GM12878 (cell line): Measurements from ENCODE around the gene CMTM1. TPM values are rescaled to one million over a fixed set of nuclear protein-coding genes. Genes with fewer than 3 reads are reported as not detected.

Source experiments
- ATAC-seq: fragments of 200-7000 bp; cut with Tn5 transposase; 3 replicates; pipeline ENCODE4 v1.9.1; 2020; ENCODE audit warnings: mild to moderate bottlenecking, moderate library complexity
- BruUV-seq: library from RNA; stranded (reverse); fragments of 400-500 nt; replicated peaks from 2 replicates; lab custom pipeline; 2021; lab: Mats Ljungman, UMichigan
- CTCF ChIA-PET: fragments of 300-600 bp; sonication (Branson Sonifier 250); formaldehyde crosslinking; extraction: SDS; loops from one replicate; lab custom pipeline; 2021; ENCODE audit warnings: inconsistent platforms; lab: Yijun Ruan, JAX
- POLR2A ChIA-PET: fragments of 350-600 bp; formaldehyde crosslinking; extraction: SDS; loops from one replicate; lab custom pipeline; 2021; ENCODE audit warnings: inconsistent platforms; lab: Charles Lee
- RAD21 ChIA-PET: fragments of 300-600 bp; sonication (Branson Sonifier 250); formaldehyde crosslinking; loops from one replicate; lab custom pipeline; 2023; ENCODE audit warnings: antibody characterized with exemption; ENCODE audit not compliant: unreplicated experiment; lab: Charles Lee
- SMC1A ChIA-PET: fragments of 300-600 bp; sonication (Branson Sonifier 250); formaldehyde crosslinking; loops from one replicate; lab custom pipeline; 2023; ENCODE audit not compliant: unreplicated experiment, uncharacterized antibody; lab: Charles Lee
- DNase-seq: peaks from one replicate; pipeline ENCODE4 v3.0.0-alpha.2; 2011; ENCODE audit warnings: low read depth, low spot score
- FAIRE-seq: peaks from 3 replicates; lab custom pipeline; 2011; peaks lifted over from hg19 to GRCh38; lab: Jason Lieb, UNC
- H2AFZ ChIP-seq: 2 replicates; pipeline ENCODE4 v1.6.0; 2011; ENCODE audit warnings: low read depth, low read length, control low read depth; ENCODE audit not compliant: control insufficient read depth
- H3K27ac ChIP-seq: 2 replicates; pipeline ENCODE4 v1.5.1; 2011; ENCODE audit warnings: control low read depth; ENCODE audit not compliant: control insufficient read depth, insufficient read depth
- H3K27me3 ChIP-seq, 2 experiments: replicated peaks in 1 of 2; 2 replicates each; pipeline versions ENCODE4 v1.6.0 to v1.6.1; 2011; ENCODE audit warnings: low read length in 1 of 2; ENCODE audit not compliant: control insufficient read depth in 2 of 2, insufficient read depth in 2 of 2
- H3K36me3 ChIP-seq, 2 experiments: 2 replicates each; pipeline ENCODE4 v1.5.1; 2011; ENCODE audit warnings: low read length in 1 of 2; ENCODE audit not compliant: control insufficient read depth in 2 of 2, insufficient read depth in 2 of 2
- H3K4me1 ChIP-seq: 2 replicates; pipeline ENCODE4 v1.6.1; 2011; ENCODE audit warnings: mild to moderate bottlenecking, low read length, moderate library complexity, mixed read lengths; ENCODE audit not compliant: control insufficient read depth, insufficient read depth
- H3K4me2 ChIP-seq: 2 replicates; pipeline ENCODE4 v1.6.0; 2011; ENCODE audit warnings: control low read depth; ENCODE audit not compliant: control insufficient read depth, insufficient read depth
- H3K4me3 ChIP-seq: fragments of 200-600 bp; sonication (generic); 2 replicates; pipeline ENCODE4 v1.5.1; 2016
- H3K79me2 ChIP-seq: 2 replicates; pipeline ENCODE4 v1.6.0; 2011; ENCODE audit warnings: low read length; ENCODE audit not compliant: control insufficient read depth, insufficient read depth
- H3K9ac ChIP-seq: 2 replicates; pipeline ENCODE4 v1.8.0; 2011; ENCODE audit warnings: low read length, control low read depth, mixed read lengths; ENCODE audit not compliant: control insufficient read depth, insufficient read depth
- H3K9me3 ChIP-seq: replicated peaks from 3 replicates; pipeline ENCODE4 v1.5.1; 2011; ENCODE audit warnings: mild to moderate bottlenecking, low read length; ENCODE audit not compliant: control insufficient read depth, insufficient read depth
- H4K20me1 ChIP-seq: 2 replicates; pipeline ENCODE4 v1.6.0; 2011; ENCODE audit not compliant: control insufficient read depth, insufficient read depth
- ASH2L ChIP-seq: fragments of 300-600, 200-600 bp; sonication (generic); IDR thresholded peaks from 2 replicates; pipeline ENCODE4 v1.6.1; 2017; ENCODE audit warnings: low read depth, mild to moderate bottlenecking, borderline replicate concordance
- ATF7 ChIP-seq: fragments of 450-650 bp; IDR thresholded peaks from 2 replicates; pipeline ENCODE4 v1.6.1; 2016; ENCODE audit warnings: low read depth, mild to moderate bottlenecking
- BMI1 ChIP-seq: fragments of 450-650 bp; IDR thresholded peaks from 2 replicates; pipeline ENCODE4 v1.6.1; 2016; ENCODE audit warnings: mild to moderate bottlenecking, moderate library complexity, borderline replicate concordance
- HDAC6 ChIP-seq: fragments of 200-600 bp; sonication (generic); IDR thresholded peaks from one replicate; pipeline ENCODE4 v1.8.0; 2017; ENCODE audit warnings: antibody characterized with exemption; ENCODE audit not compliant: unreplicated experiment
- NR2C2 ChIP-seq: IDR thresholded peaks from 2 replicates; pipeline ENCODE4 v1.6.1; 2011; ENCODE audit warnings: borderline replicate concordance, low read depth; ENCODE audit not compliant: control insufficient read depth, insufficient read length
- PAX8 ChIP-seq: fragments of 450-650 bp; IDR thresholded peaks from 2 replicates; pipeline ENCODE4 v1.6.1; 2017; ENCODE audit warnings: mild to moderate bottlenecking, moderate library complexity
- RB1 ChIP-seq: fragments of 450-650 bp; formaldehyde crosslinking; IDR thresholded peaks from 2 replicates; pipeline ENCODE4 v1.6.1; 2017; ENCODE audit warnings: mild to moderate bottlenecking, borderline replicate concordance
- RELA ChIP-seq: fragments of 450-650 bp; IDR thresholded peaks from 2 replicates; pipeline ENCODE4 v1.8.0; 2014; ENCODE audit warnings: borderline replicate concordance; ENCODE audit not compliant: partially characterized antibody
- SIN3A ChIP-seq: IDR thresholded peaks from 2 replicates; pipeline ENCODE4 v1.6.1; 2012; ENCODE audit warnings: low read depth, low read length, improper control_type of control experiment
- YY1 ChIP-seq: IDR thresholded peaks from 2 replicates; pipeline ENCODE4 v1.6.1; 2011; ENCODE audit warnings: low read depth, mild to moderate bottlenecking, low read length
- ZNF274 ChIP-seq: IDR thresholded peaks from one replicate; pipeline ENCODE4 v1.8.0; 2011; ENCODE audit not compliant: insufficient read length, insufficient read depth
- WGBS: methylation state at CpG from one replicate; pipeline ENCODE4 v1.1.6; 2016; ENCODE audit warnings: low lambda C conversion rate; ENCODE audit not compliant: insufficient replicate concordance, insufficient coverage; ENCODE audit errors: missing lambda C conversion rate; 5-methylcytosine and 5-hydroxymethylcytosine counted together
- in situ Hi-C: fragments of 300-500 bp; cut with MboI; formaldehyde crosslinking; loops from 9 replicates; pipeline ENCODE4 v1.14.3; 2018; ENCODE audit warnings: mixed read lengths
- intact Hi-C: fragments of 100-400 bp; cut with micrococcal nuclease; formaldehyde crosslinking; loops from one replicate; pipeline ENCODE4 v1.14.2; 2022; ENCODE audit not compliant: unreplicated experiment
- polyA plus RNA-seq, 11 experiments: library from polyadenylated mRNA; depleted of rRNA in 4 of 11; unstranded in 6 of 11; stranded (reverse) in 5 of 11; fragments of >200 nt; fragmentation: Nextera tagmentation in 4 of 11; fragmentation: Illumina TruSeq in 1 of 11; extraction: Ambion mirVana in 4 of 11; extraction: Trizol in 1 of 11; gene quantifications; 1 replicate in 1 of 11; 2 replicates in 10 of 11; pipeline versions ENCODE4 v1.2.1 to v1.2.3, GENCODE V29; 2011 to 2016; ENCODE audit warnings: inconsistent platforms in 2 of 11, missing spikeins in 2 of 11, low read depth in 1 of 11
- total RNA-seq, 4 experiments: library from RNA; depleted of rRNA in 3 of 4; stranded (reverse); fragments of >200 nt in 3 of 4; fragmentation: Illumina TruSeq in 1 of 4; extraction: Trizol in 1 of 4; gene quantifications; 2 replicates each; pipeline versions ENCODE4 v1.2.1 to v1.2.3, GENCODE V29; 2013 to 2021
- TF ChIP-seq, protein P1 (sequence below): fragments of 450-650 bp; conservative IDR thresholded peaks from 2 replicates; pipeline ENCODE4 v1.6.1; 2017; ENCODE audit warnings: mild to moderate bottlenecking, moderate library complexity
- TF ChIP-seq, protein P2 (sequence below): fragments of 450-650 bp; IDR thresholded peaks from 2 replicates; pipeline ENCODE4 v1.6.1; 2018; ENCODE audit warnings: mild to moderate bottlenecking, low read depth, moderate library complexity; ENCODE audit not compliant: partially characterized antibody
- TF ChIP-seq, protein P3 (sequence below): fragments of 450-650 bp; IDR thresholded peaks from 2 replicates; pipeline ENCODE4 v1.6.1; 2016; ENCODE audit warnings: mild to moderate bottlenecking
- TF ChIP-seq, protein P4 (sequence below): fragments of 150-350 bp; IDR thresholded peaks from 2 replicates; pipeline ENCODE4 v1.6.1; 2014; ENCODE audit warnings: mild to moderate bottlenecking, low read depth, low read length

Gene CMTM1
- total and polyA plus RNA-seq, 10 of the 15 experiments (the other 5 are each of a cell fraction or from before 2014, with no cell fraction given) = 0.09 to 3.0 (median 1.4) TPM; not detected in 2

DNA sequence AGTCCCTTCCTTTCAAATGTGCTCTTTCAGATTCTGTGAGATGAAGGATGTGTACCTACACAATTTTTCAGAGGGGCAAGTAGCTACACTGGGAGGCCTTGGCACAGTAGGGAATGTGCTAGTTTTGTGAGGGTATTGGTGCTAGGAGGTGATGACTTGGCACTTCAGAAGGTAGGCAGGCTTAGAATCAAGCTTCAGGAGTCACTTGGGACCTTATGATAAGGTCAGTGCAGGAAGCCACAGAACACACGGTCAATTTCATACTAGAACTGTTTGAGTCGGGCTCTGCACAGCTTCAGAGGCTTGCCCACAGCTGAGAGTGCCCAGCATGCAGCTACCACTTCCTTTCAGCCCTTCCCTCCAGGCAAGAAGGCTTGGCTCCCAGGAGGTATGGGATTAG is 6.1 kb downstream of the CMTM1 start:
- POLR2A ChIA-PET = interaction anchor here (1.1 to 1.7 kb wide), 2 partner anchors 9 to 36 kb away, joined by 3 to 6 read pairs; no protein-coding TSS in a partner anchor
- no peak overlapping the region for H3K4me3 ChIP-seq
- intact Hi-C loops = no loop called here
- DNase-seq (no peak), ATAC-seq (peak; percentile 43; the same call in 2 of the 3 replicates)
- H3K9ac ChIP-seq = no peak overlapping the region
- RAD21 ChIA-PET = interaction anchor here (1.7 kb wide), 1 partner anchor 10 kb away, joined by 8 read pairs; no protein-coding TSS in a partner anchor
- no peaks in the 10 kb centered on the region for H3K36me3 ChIP-seq
- H3K9me3 ChIP-seq = no peaks in the 10 kb centered on the region
- SMC1A ChIA-PET = interaction anchor here (1.9 to 4.0 kb wide), 2 partner anchors 9 to 10 kb away, joined by 6 to 25 read pairs; no protein-coding TSS in a partner anchor
- 25% methylated on average over 2 of the region's 2 CpGs for WGBS
- no peak overlapping the region for H2AFZ ChIP-seq
- no peaks in the 10 kb centered on the region for H3K4me1 ChIP-seq
- no TSS peak for BruUV-seq
- CTCF ChIA-PET = interaction anchor here (0.6 to 1.8 kb wide), 4 partner anchors 9 to 169 kb away, joined by 3 to 9 read pairs (median 4); no protein-coding TSS in a partner anchor
- no peaks in the 10 kb centered on the region for H4K20me1 ChIP-seq
- H3K27ac ChIP-seq = no peak overlapping the region
- TF ChIP-seq, protein P1, sequence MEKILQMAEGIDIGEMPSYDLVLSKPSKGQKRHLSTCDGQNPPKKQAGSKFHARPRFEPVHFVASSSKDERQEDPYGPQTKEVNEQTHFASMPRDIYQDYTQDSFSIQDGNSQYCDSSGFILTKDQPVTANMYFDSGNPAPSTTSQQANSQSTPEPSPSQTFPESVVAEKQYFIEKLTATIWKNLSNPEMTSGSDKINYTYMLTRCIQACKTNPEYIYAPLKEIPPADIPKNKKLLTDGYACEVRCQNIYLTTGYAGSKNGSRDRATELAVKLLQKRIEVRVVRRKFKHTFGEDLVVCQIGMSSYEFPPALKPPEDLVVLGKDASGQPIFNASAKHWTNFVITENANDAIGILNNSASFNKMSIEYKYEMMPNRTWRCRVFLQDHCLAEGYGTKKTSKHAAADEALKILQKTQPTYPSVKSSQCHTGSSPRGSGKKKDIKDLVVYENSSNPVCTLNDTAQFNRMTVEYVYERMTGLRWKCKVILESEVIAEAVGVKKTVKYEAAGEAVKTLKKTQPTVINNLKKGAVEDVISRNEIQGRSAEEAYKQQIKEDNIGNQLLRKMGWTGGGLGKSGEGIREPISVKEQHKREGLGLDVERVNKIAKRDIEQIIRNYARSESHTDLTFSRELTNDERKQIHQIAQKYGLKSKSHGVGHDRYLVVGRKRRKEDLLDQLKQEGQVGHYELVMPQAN = no peak
- TF ChIP-seq BMI1 (no peak), RELA (no peak), ZNF274 (no peak), PAX8 (no peak), ATF7 (no peak), NR2C2 (no peak), RB1 (no peak), HDAC6 (no peak), ASH2L (no peak), YY1 (no peak), SIN3A (no peak)
- TF ChIP-seq, protein P2, sequence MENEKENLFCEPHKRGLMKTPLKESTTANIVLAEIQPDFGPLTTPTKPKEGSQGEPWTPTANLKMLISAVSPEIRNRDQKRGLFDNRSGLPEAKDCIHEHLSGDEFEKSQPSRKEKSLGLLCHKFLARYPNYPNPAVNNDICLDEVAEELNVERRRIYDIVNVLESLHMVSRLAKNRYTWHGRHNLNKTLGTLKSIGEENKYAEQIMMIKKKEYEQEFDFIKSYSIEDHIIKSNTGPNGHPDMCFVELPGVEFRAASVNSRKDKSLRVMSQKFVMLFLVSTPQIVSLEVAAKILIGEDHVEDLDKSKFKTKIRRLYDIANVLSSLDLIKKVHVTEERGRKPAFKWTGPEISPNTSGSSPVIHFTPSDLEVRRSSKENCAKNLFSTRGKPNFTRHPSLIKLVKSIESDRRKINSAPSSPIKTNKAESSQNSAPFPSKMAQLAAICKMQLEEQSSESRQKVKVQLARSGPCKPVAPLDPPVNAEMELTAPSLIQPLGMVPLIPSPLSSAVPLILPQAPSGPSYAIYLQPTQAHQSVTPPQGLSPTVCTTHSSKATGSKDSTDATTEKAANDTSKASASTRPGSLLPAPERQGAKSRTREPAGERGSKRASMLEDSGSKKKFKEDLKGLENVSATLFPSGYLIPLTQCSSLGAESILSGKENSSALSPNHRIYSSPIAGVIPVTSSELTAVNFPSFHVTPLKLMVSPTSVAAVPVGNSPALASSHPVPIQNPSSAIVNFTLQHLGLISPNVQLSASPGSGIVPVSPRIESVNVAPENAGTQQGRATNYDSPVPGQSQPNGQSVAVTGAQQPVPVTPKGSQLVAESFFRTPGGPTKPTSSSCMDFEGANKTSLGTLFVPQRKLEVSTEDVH = no peak
- TF ChIP-seq, protein P3, sequence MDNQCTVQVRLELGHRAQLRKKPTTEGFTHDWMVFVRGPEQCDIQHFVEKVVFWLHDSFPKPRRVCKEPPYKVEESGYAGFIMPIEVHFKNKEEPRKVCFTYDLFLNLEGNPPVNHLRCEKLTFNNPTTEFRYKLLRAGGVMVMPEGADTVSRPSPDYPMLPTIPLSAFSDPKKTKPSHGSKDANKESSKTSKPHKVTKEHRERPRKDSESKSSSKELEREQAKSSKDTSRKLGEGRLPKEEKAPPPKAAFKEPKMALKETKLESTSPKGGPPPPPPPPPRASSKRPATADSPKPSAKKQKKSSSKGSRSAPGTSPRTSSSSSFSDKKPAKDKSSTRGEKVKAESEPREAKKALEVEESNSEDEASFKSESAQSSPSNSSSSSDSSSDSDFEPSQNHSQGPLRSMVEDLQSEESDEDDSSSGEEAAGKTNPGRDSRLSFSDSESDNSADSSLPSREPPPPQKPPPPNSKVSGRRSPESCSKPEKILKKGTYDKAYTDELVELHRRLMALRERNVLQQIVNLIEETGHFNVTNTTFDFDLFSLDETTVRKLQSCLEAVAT = no peak
- TF ChIP-seq, protein P4, sequence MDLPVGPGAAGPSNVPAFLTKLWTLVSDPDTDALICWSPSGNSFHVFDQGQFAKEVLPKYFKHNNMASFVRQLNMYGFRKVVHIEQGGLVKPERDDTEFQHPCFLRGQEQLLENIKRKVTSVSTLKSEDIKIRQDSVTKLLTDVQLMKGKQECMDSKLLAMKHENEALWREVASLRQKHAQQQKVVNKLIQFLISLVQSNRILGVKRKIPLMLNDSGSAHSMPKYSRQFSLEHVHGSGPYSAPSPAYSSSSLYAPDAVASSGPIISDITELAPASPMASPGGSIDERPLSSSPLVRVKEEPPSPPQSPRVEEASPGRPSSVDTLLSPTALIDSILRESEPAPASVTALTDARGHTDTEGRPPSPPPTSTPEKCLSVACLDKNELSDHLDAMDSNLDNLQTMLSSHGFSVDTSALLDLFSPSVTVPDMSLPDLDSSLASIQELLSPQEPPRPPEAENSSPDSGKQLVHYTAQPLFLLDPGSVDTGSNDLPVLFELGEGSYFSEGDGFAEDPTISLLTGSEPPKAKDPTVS = no peak
- TF ChIP-seq, all 136 proteins: peak for 0
- Histone ChIP-seq H3K27me3 (peaks cover 0 to 3% of the 10 kb centered on the region in 2 experiments; a peak in 2 of 4 replicates), H3K4me2 (no peak overlapping the region), H3K79me2 (no peaks in the 10 kb centered on the region)
- no peak for FAIRE-seq
- in situ Hi-C loops = no loop called here
